ENCODE results near the gene MSANTD2.

GRCh38 chr11:124763156-124763947 lies 36.9 kb downstream of the MSANTD2 start:
- TF ChIP-seq POLR2A (IDR thresholded peaks at IDR 0.05; ENCODE audit: extremely low read depth, insufficient read length) (no peak), CTCF (IDR thresholded peaks at IDR 0.05; ENCODE audit: low read depth, low read length) (peak; percentile 74)

Data from NB4 (cell line).